Kidney epithelial cell (primary cell): ENCODE results near the gene SHLD1. TPM values are rescaled to one million over a fixed set of nuclear protein-coding genes. Genes with fewer than 3 reads are reported as not detected.

Experiments used
- DNase-seq: peaks from one replicate; pipeline ENCODE4 v3.0.0-alpha.2; 2010; ENCODE audit warnings: low read depth
- H3K27me3 ChIP-seq: 2 replicates; pipeline ENCODE4 v1.6.0; 2011; ENCODE audit warnings: low read length; ENCODE audit not compliant: control insufficient read depth, insufficient read depth
- H3K36me3 ChIP-seq: 2 replicates; pipeline ENCODE4 v1.5.1; 2011; ENCODE audit warnings: low read length; ENCODE audit not compliant: control insufficient read depth, insufficient read depth
- H3K4me3 ChIP-seq: 2 replicates; pipeline ENCODE4 v1.5.1; 2011; ENCODE audit warnings: low read depth, mild to moderate bottlenecking, control low read depth, low read length
- CTCF ChIP-seq: IDR thresholded peaks from 2 replicates; pipeline ENCODE4 v1.5.1; 2011; ENCODE audit warnings: mild to moderate bottlenecking, moderate library complexity, low read length, control low read depth, inconsistent platforms; ENCODE audit not compliant: insufficient read depth, poor library complexity, severe bottlenecking
- total RNA-seq: library from RNA; depleted of rRNA; stranded (reverse); fragments of >200 nt; gene quantifications from 2 replicates; pipeline ENCODE4 v1.2.3, GENCODE V29; 2015

Gene SHLD1
- total RNA-seq, 1 donor from 2014 or later = 1.3 TPM

GRCh38 chr20:5829241-5829809 is 79.1 kb downstream of the SHLD1 start:
- Histone ChIP-seq H3K27me3 (no peaks in the 10 kb centered on the region), H3K4me3 (no peak overlapping the region), H3K36me3 (no peaks in the 10 kb centered on the region)
- TF ChIP-seq CTCF = no peak
- DNase-seq = no peak

GRCh38 chr20:5831539-5832237 is 81.5 kb downstream of the SHLD1 start:
- H3K36me3 ChIP-seq = no peaks in the 10 kb centered on the region
- DNase-seq = no peak
- H3K4me3 ChIP-seq = no peak overlapping the region
- no peak for TF ChIP-seq CTCF
- no peaks in the 10 kb centered on the region for H3K27me3 ChIP-seq

- no peak for DNase-seq
- Histone ChIP-seq H3K36me3 (no peaks in the 10 kb centered on the region), H3K4me3 (no peak overlapping the region), H3K27me3 (no peaks in the 10 kb centered on the region)
- no peak for TF ChIP-seq CTCF
These were observed 83.2 kb downstream of the SHLD1 start for GRCh38 chr20:5833309-5833941.

- H3K27me3 ChIP-seq = no peaks in the 10 kb centered on the region
- no peak for DNase-seq
- H3K4me3 ChIP-seq = no peak overlapping the region
- no peak for TF ChIP-seq CTCF
- no peaks in the 10 kb centered on the region for H3K36me3 ChIP-seq
These were observed 84.3 kb downstream of the SHLD1 start for GRCh38 chr20:5834436-5835005.

GRCh38 chr20:5835321-5835821 is 85.2 kb downstream of the SHLD1 start:
- no peak overlapping the region for H3K4me3 ChIP-seq
- H3K27me3 ChIP-seq = no peaks in the 10 kb centered on the region
- TF ChIP-seq CTCF = no peak
- no peak for DNase-seq
- no peaks in the 10 kb centered on the region for H3K36me3 ChIP-seq
